NCI-H1436 treated with DMSO at 0.1 percent for 48 hours (cell line): ENCODE data around the gene HPCAL1.

ENCODE experiments used
- DNase-seq: peaks from one replicate; lab custom pipeline; 2025; lab: John Stamatoyannopoulos, UW

HPCAL1 gene

DNA sequence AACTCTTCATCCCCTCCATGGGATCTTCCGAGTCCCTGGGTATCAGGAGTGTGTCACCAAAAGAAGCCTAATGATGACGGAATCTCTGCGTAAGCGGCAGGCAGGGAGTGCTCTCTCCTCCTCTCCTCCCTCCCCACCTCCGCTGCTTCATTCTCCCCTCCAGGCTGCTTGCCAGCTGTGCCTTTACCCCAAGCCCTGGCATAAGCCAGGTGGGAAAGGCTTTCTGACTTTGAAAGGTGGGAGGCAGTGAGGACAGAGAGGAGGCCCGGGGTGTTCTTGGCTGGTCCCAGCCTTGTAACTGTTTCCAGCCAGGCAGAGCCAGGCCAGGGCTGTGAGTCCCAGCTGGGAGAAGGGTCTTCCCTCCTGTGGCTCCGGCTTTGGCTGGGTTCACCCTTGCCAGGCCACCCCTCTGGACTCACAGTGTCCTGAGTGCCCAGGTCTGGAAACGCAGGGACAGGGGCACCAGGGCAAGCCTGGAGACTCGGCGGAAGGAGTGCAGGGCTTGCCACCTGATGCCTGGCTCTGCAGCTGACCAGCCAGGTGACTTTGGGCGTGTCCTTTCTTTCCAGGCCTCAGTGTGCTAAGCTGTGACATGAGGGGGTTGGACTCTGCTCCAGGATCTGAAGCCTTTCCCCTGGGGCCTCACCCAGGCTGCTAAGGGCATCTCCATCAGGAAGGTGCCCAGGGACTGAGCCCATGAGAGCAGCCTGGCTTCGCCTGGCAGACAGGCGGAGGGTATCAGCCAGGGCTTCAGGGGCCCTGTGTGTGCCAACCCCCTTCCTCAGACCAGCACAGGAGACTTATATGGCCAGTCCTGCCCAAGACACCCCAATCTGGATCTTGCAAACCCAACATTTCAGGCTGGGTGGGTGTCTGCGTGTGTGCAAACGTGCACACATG, 32.7 kb upstream of the HPCAL1 start:
- DNase-seq, result no peak

GRCh38 chr2:10271509-10271908, 31.2 kb upstream of the HPCAL1 start:
- DNase-seq, result no peak

- DNase-seq, result no peak
Observed at GRCh38 chr2:10271946-10272345, 30.8 kb upstream of the HPCAL1 start.

DNA sequence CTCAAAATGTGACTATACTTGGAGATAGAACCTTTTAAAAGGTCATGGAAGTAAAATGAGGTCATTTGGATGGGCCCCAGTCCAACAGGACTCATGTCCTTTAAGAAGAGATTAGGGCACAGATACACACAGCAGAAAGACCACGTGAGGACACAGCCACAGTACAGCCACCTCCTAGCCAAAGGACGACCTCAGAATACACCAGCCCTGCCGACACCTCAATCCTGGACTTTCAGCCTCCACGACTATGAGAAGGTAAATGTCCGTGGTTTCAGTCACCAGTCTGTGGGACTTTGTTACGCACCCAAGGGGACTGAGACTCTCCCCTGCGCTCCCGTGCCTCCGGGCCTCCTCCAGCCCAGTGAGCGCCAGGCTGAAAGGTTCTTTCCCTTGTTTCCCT, 30.2 kb upstream of the HPCAL1 start:
- DNase-seq, result no peak

GRCh38 chr2:10273215-10274175, 29.2 kb upstream of the HPCAL1 start:
- DNase-seq, result no peak

DNA sequence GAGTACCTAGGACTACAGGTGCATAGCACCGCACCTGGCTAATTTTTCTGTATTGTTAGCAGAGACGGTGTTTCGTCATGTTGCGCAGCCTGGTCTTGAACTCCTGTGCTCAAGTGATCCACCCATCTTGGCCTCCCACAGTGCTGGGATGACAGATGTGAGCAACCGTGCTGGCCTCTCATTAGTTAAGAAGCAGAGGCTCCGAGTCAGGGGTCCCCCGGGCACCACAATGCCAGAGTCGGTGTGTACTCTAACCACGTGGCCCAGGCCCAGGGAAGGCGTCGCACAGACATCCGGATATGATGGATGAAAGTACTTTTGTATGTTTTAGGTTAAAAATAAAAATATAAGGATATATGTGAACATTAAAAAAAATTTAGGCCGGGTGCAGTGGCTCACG, 28.3 kb upstream of the HPCAL1 start:
- no peak for DNase-seq

DNA sequence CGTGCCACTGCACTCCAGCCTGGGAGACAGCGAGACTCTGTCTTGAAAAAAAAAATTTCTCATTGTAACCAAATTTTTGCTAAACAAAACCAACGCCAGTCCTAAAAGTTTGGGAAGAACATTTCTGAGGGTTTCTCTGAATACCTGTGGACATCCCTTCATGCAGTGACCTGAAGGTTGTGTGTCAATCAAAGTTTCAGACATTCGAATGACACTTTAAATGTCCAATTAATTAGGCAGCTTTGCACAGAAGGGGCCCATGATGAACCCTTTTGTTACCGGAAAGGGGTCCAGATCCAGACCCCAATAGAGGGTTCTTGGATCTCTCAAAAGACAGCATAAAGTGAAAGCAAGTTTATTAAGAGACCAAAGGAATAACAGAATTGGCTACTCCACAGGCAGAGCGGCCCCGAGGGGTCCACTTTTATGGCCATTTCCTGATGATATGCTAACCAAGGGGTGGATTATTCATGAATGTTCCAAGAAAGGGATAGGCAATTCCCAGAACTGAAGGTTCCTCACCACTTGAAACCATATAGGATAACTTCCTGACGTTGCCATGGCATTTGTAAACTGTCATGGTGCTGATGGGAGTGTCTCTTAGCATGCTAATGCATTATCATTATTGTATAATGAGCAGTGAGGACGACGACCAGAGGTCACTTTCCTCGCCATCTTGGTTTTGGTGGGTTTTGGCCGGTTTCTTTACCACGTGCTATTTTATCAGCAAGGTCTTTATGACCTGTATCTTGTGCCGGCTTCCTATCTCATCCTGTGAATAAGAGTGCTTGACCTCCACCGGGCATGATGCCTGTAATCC, 27.5 kb upstream of the HPCAL1 start:
- no peak for DNase-seq

GRCh38 chr2:10276481-10277292, 26.0 kb upstream of the HPCAL1 start:
- no peak for DNase-seq

DNA sequence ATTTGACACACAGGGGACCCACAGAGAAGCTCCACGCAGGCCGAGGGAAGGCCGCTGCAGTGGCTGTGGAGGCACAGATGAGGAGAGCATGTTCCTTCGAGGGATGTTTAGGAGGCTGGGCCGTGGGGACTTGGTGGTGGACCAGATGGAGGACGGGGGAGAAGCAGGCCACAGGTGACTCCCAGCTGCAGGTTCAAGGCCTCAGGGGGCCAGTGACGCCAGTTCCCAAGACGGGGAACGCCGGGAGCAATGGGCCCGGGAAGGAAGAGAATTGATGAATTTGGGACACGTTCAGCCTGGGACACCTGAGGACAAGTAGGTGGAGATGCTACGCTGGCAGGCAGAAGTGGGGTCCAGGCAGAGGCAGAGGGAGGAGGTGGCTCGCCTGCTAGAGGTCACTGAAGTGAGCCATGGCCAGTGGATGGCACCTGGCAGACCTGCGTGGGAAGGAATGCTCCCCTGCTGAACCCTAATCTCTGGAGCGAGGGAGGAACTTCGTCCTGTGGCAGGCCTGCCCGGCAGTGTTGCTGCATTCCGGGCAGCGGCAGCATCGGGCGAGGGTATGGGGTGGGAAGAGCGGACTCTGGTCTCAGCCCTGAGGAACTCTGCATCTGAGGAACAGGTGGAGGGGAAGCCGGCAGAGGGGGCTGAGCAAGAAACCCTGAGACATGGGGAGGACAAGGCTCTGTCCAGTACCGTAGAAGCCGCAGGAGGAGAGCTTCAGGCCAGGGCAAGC, 25.2 kb upstream of the HPCAL1 start:
- no peak for DNase-seq

GRCh38 chr2:10278029-10278762, 24.5 kb upstream of the HPCAL1 start:
- no peak for DNase-seq

DNA sequence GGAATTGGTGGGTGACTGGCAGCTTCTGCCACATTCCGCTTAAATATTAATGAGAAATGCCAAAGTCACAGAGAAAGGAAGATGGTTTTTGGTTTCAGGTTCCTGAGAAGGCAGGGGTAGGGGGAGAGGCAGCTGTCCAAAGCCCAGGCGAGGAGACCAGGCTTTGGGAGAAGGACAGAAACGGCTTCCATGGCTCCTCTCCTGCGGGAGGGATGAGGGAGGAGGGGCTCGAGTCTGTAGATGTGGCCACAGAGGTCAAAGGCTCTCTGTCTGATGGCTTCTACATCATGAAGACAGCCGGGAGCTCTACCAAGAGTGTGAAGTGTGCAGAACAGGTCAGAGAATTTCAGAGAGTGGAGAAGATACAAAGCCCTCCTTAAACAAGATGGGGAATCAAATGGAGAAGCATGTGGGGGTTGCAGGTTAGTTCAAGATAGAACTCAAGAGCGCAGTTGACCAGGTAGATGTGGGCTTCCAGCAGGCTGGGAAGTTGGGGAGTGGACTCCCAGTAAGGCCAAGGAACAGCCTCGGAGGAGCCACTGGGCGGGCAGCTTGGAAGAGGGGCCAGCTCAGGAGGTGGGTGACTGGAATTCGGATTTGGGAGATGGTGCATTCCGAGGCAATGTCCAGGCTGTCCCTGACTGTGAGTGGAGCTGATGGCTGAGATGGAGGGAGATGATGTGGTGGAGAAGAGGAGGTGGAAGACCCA, 23.8 kb upstream of the HPCAL1 start:
- DNase-seq, result no peak

- no peak for DNase-seq
Observed at GRCh38 chr2:10279472-10279870, 23.2 kb upstream of the HPCAL1 start.

- no peak for DNase-seq
Observed at GRCh38 chr2:10279946-10280463, 22.7 kb upstream of the HPCAL1 start.

DNA sequence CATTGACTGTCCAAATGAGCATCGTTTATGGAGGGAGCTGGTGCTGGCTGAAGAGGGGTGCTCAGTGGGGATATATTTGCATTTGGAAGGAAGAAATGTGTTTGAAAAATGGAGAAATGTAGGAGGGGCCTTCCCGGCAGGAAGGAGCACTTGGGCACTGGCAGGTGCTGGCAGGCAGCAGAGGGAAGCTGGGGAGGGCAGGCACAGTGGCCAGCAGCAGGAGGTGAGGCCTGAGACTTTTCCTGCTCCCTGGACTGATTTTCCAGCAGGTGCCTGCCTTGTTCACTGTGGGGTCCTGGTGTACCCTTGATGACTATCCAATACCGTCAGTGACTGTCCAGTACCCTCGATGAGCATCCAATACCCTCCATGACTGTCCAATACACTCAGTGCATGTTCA, 20.8 kb upstream of the HPCAL1 start:
- no peak for DNase-seq

DNA sequence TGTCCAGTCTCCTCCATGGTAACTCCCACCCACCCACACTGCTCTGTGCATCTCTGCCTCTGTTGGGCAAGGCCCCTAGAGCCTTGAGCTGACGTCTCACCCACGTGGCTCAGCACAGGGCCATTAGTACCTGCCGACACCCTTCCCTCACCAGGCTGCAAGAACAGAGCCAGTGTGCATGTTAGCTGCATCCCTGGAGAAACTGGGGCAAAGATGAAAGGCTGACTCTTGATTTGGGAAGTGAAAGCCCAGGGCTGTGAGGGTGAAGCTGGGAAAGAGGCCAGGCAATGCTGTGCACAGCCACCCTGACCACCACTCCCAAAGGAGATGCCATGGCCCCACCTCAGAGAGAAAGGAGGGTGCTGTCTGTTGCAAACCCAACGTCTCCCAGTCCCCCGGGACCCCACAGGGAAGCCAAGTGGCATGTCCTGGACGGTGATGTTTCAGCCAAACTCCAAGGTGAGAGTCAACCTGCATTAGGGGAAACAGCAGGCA, 20.0 kb upstream of the HPCAL1 start:
- DNase-seq, result no peak

- no peak for DNase-seq
Observed at GRCh38 chr2:10283106-10284062, 19.3 kb upstream of the HPCAL1 start.

GRCh38 chr2:10284108-10284870, 18.4 kb upstream of the HPCAL1 start:
- DNase-seq, result no peak
